ENCODE results near the gene ATP6V1G1.
"Not testable (repeated sequence)": the region's sequence is repeated elsewhere in the genome, so short reads cannot be mapped to it uniquely, and the experiment has no call there.

The ATP6V1G1 gene

DNA sequence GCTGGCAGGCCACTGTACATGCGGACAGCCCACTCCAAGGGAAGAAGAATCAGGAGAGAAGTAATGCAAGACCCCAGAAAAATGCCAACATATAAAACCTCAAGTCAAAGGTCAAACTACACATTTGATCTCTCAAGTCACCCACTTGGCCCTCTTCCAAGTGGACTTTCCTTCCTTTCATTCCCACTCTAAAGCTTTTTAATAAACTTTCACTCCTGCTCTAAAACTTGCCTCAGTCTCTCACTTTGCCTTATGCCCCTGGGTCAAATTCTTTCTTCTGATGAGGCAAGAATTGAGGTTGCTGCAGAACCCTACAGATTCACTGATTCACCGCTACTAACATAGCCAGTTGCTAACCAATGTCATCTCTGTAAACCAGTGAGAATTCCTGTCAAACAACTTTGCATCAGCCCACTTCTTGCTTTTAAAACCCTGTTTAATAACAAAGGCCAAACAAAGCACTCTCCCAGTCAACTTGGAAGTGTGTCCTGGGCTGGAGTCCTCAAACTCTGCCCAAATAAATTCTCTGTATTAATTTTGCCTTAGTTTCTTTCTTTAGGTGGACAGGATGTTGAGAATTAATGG lies 6.9 kb upstream of the ATP6V1G1 start:
- DNase-seq: no peak

DNA sequence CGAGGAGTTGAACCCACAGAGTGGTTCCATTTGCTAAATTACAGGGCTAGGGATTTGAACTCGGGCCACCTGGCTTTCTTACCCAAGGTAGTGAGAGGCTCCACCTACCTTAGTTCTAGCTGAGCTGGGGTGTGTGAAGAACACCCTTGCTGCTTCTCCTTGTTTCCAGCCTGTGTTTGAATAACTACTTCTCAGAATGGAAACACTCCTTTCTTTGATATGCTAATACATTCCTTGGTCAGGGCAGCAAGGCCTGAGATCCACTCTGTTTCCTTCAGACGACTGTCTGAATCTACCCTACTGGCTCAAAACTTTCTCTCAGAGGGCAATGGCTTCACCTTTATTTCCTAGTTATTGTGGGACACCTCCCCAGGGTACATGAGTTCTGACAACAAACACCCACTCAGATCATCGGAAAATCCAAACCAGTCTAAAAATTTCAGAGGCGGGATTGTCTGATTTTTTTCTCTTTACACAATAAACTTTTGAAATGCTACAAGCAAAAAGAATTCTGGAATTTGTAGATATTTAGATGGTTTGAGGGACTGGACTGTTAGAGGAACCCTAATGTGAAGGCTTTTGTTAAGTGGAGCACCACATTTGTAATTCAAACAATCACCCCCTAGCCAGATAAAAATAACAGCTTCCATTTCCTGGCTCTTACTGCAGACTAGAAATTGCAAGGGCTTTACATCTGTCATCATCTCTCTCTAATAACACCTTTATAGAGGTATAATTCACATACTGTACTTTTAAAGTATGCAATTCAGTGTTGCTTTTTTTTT lies 4.0 kb upstream of the ATP6V1G1 start:
- DNase-seq: no peak

GRCh38 chr9:114588210-114588609 lies 641 bp downstream of the ATP6V1G1 start:
- no peak for DNase-seq

DNA sequence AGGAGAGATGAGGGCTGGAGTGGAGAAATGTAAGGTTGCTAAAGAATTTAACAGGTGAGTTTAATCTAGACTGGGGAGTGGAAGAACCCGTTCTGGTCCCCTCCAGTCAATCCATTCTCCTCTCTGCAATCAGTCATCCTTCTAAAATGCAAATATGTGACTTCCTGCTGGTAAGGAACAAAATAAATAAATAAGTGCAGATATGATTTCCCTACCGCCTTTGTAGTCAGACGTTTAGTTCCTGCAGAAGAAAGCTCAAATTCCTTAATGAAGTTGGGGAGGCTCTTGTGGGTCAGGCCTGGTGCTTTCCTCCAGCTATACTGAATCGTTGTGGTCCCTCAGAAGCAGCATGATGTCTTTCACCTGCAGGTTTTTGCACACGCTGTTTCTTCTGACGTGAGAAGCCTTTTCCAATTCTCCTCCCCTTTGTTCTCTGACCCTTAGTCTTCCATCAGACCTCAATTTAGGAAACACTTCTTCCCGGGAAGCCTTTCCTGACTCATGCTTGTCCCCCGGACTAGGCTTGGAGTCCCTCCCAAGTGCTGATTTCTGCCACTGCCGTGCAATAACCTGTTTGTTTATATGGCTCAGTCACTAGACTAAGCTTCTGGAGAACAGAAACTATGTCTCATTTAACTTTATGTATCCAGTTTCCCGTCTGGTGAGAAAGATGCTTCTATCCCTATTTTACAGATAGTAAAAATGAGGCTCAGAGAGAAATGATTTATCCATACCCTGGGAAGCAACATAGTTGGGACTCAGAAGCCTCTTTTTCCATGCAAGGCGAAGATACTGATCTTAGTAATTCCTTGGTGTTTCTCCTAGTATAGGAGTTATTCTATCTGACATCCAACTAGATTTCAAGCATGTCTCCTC lies 1.3 kb downstream of the ATP6V1G1 start:
- DNase-seq: no peak

GRCh38 chr9:114590328-114590727 lies 2.8 kb downstream of the ATP6V1G1 start:
- DNase-seq: no peak

- DNase-seq: no peak
Measured at GRCh38 chr9:114591291-114591787, 3.8 kb downstream of the ATP6V1G1 start.

GRCh38 chr9:114591849-114592248 lies 4.3 kb downstream of the ATP6V1G1 start:
- DNase-seq: no peak

- DNase-seq: no peak
Measured at GRCh38 chr9:114592356-114592755, 4.8 kb downstream of the ATP6V1G1 start.

DNA sequence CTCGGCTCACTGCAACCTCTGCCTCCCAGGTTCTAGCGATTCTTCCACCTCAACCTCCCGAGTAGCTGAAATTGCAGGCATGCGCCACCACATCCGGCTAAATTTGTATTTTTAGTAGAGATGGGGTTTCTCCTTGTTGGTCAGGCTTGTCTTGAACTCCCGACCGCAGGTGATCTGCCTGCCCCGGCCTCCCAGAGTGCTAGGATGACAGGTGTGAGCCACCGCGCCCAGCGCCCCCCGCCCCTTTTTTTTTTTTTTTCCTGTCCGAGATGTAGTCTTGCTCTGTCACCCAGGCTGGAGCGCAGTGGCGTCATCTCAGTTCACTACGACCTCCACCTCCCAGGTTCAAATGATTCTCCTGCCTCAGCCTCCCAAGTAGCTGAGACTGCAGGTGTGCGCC lies 6.6 kb downstream of the ATP6V1G1 start:
- DNase-seq: no peak

GRCh38 chr9:114600502-114601248 lies 13.1 kb downstream of the ATP6V1G1 start:
- not testable (repeated sequence) for DNase-seq

DNA sequence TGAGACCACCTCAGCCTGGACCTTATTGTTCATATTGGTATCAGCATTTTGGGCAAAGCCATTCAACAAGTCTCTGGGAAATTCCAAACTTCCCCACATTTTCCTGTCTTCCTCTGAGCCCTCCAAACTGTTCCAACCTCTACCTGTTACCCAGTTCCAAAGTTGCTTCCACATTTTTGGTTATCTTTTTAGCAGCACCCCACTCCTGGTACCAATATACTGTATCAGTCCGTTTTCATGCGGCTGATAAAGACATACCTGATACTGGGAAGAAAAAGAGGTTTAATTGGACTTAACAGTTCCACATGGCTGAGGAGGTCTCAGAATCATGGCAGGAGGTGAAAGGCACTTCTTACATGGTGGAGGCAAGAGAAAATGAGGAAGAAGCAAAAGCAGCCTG lies 14.2 kb downstream of the ATP6V1G1 start:
- DNase-seq: not testable (repeated sequence)

- DNase-seq: no peak
Measured at GRCh38 chr9:114602620-114603019, 15.1 kb downstream of the ATP6V1G1 start.

- no peak for DNase-seq
Measured at GRCh38 chr9:114603248-114603647, 15.7 kb downstream of the ATP6V1G1 start.

DNA sequence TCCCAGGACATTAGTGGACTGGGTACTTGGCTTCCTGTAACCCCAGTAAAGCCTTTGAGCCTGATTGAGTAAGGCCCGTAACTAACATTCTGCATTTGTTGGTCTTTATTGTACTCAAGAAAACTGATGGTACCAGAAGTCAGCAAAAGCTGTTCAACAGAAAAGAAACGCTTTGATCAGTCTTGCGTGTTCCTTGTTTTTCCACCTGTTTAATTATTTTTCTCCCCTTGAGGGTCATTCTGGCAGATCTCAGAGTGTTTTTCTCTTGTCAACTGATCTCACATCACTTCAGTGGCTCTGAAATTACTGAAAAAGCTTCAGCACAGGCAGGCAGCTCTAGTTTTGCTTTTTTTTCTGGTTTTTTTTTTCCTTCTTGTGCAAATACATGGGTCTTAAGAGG lies 17.4 kb downstream of the ATP6V1G1 start:
- no peak for DNase-seq

- DNase-seq: no peak
Measured at GRCh38 chr9:114606068-114606467, 18.5 kb downstream of the ATP6V1G1 start.

- DNase-seq: no peak
Measured at GRCh38 chr9:114606597-114607207, 19.1 kb downstream of the ATP6V1G1 start.

GRCh38 chr9:114607671-114608524 lies 20.3 kb downstream of the ATP6V1G1 start:
- DNase-seq: no peak

GRCh38 chr9:114608525-114608796 lies 20.9 kb downstream of the ATP6V1G1 start:
- no peak for DNase-seq

- DNase-seq: no peak
Measured at GRCh38 chr9:114611516-114612271, 24.1 kb downstream of the ATP6V1G1 start.

DNA sequence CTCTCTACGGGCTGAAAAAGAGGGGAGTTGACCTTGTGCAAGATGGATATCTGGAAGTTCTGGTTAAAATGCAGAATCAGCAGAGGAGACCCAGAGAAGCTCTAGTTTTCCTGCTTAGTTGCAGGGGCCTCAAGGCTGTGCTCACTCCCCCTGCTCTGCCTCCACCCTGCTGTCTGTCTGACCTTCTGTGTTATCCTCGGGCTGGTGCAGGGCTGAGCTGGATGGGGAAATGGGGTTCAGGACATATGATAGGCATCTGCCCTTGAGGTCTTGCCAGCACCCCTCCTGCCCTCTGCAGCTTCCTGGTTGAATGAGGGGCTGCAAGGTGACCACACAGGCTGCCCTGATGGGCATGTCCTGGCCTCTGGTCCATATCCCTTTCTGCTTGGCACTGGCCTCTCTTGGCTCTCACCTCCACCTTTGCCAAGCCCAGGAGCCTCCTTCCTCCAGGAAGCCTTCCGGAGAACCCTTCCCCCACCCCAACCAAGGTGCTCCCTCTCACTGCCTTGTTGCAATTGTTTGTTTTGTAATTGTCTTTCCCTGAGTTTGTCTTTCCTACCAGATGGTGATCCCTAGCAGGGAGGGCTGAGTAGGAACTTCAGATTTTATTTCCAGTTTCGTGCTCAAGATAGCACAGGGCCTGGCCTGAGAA lies 24.8 kb downstream of the ATP6V1G1 start:
- no peak for DNase-seq

All from NCI-H1436 treated with DMSO at 0.1 percent for 48 hours (cell line).